Activated naive CD8-positive, alpha-beta T cell (primary cell): ENCODE results near the gene DRAM2.

ENCODE experiments used
- H3K27ac Mint-ChIP-seq: one replicate; pipeline ENCODE4 v1.8.0; 2021; ENCODE audit warnings: mixed read lengths
- H3K27me3 Mint-ChIP-seq: one replicate; pipeline ENCODE4 v1.8.0; 2021; ENCODE audit warnings: mixed read lengths
- H3K36me3 Mint-ChIP-seq: one replicate; pipeline ENCODE4 v1.8.0; 2021; ENCODE audit warnings: mixed read lengths
- H3K4me1 Mint-ChIP-seq: one replicate; pipeline ENCODE4 v1.8.0; 2021; ENCODE audit warnings: low read depth, mixed read lengths
- H3K4me3 Mint-ChIP-seq: one replicate; pipeline ENCODE4 v1.8.0; 2021; ENCODE audit warnings: mild to moderate bottlenecking, mixed read lengths
- H3K9me3 Mint-ChIP-seq: one replicate; pipeline ENCODE4 v1.8.0; 2021; ENCODE audit warnings: low read depth, mixed read lengths

DRAM2 gene

GRCh38 chr1:111139956-111140679 is at the start of gene DRAM2, which contains the start of gene CEPT1:
Gene DRAM2 (minus strand): TSS chr1:111140093. CDS start chr1:111131554, 8,539 bp downstream.
Gene CEPT1 (plus strand): TSS chr1:111140223. CDS start chr1:111147715, 7,492 bp downstream.
- peaks cover 53% of the 10 kb centered on the region for H3K4me1 Mint-ChIP-seq
- H3K36me3 Mint-ChIP-seq = peaks cover 8% of the 10 kb centered on the region
- peak within 1 kb of the TSS; percentile 100 for H3K4me3 Mint-ChIP-seq
- no peaks in the 10 kb centered on the region for H3K27me3 Mint-ChIP-seq
- peak within 1 kb of the TSS; percentile 100 for H3K27ac Mint-ChIP-seq
- no peaks in the 10 kb centered on the region for H3K9me3 Mint-ChIP-seq

- H3K36me3 Mint-ChIP-seq = peaks cover 34% of the 10 kb centered on the region
- no peak overlapping the region for H3K4me3 Mint-ChIP-seq
- H3K9me3 Mint-ChIP-seq = no peaks in the 10 kb centered on the region
- H3K27ac Mint-ChIP-seq = peak overlapping the region; percentile 90
- H3K27me3 Mint-ChIP-seq = no peaks in the 10 kb centered on the region
- H3K4me1 Mint-ChIP-seq = peaks cover 88% of the 10 kb centered on the region
These were observed 44.8 kb upstream of the DRAM2 start for GRCh38 chr1:111184663-111185062.

- Mint-ChIP-seq H3K27ac (peak overlapping the region; percentile 90), H3K4me3 (no peak overlapping the region), H3K4me1 (peaks cover 85% of the 10 kb centered on the region), H3K27me3 (no peaks in the 10 kb centered on the region), H3K36me3 (peaks cover 33% of the 10 kb centered on the region), H3K9me3 (no peaks in the 10 kb centered on the region)
These were observed 43.6 kb upstream of the DRAM2 start for GRCh38 chr1:111183308-111184069.

GRCh38 chr1:111182052-111182451 is 42.2 kb upstream of the DRAM2 start:
- Mint-ChIP-seq H3K27ac (peak overlapping the region; percentile 51), H3K27me3 (no peaks in the 10 kb centered on the region), H3K4me3 (no peak overlapping the region), H3K9me3 (no peaks in the 10 kb centered on the region), H3K36me3 (peaks cover 27% of the 10 kb centered on the region), H3K4me1 (peaks cover 77% of the 10 kb centered on the region)

- Mint-ChIP-seq H3K27ac (peak overlapping the region; percentile 67), H3K36me3 (peaks cover 17% of the 10 kb centered on the region), H3K9me3 (no peaks in the 10 kb centered on the region), H3K27me3 (no peaks in the 10 kb centered on the region), H3K4me1 (peaks cover 64% of the 10 kb centered on the region), H3K4me3 (no peak overlapping the region)
These were observed 40.2 kb upstream of the DRAM2 start for GRCh38 chr1:111179968-111180533.

GRCh38 chr1:111176678-111177077 is 36.8 kb upstream of the DRAM2 start:
- no peaks in the 10 kb centered on the region for H3K27me3 Mint-ChIP-seq
- peaks cover 24% of the 10 kb centered on the region for H3K36me3 Mint-ChIP-seq
- no peak overlapping the region for H3K4me3 Mint-ChIP-seq
- H3K4me1 Mint-ChIP-seq = peaks cover 58% of the 10 kb centered on the region
- no peaks in the 10 kb centered on the region for H3K9me3 Mint-ChIP-seq
- no peak overlapping the region for H3K27ac Mint-ChIP-seq

- Mint-ChIP-seq H3K27me3 (no peaks in the 10 kb centered on the region), H3K4me3 (no peak overlapping the region), H3K36me3 (peaks cover 24% of the 10 kb centered on the region), H3K27ac (no peak overlapping the region), H3K4me1 (peaks cover 49% of the 10 kb centered on the region), H3K9me3 (no peaks in the 10 kb centered on the region)
These were observed 35.5 kb upstream of the DRAM2 start for GRCh38 chr1:111175349-111175748.

GRCh38 chr1:111174070-111174469 is 34.2 kb upstream of the DRAM2 start:
- Mint-ChIP-seq H3K4me3 (no peak overlapping the region), H3K27ac (peak overlapping the region; percentile 76), H3K4me1 (peaks cover 37% of the 10 kb centered on the region), H3K36me3 (peaks cover 14% of the 10 kb centered on the region), H3K27me3 (no peaks in the 10 kb centered on the region), H3K9me3 (no peaks in the 10 kb centered on the region)

- Mint-ChIP-seq H3K36me3 (peaks cover 17% of the 10 kb centered on the region), H3K9me3 (no peaks in the 10 kb centered on the region), H3K27ac (peak overlapping the region; percentile 48), H3K4me3 (no peak overlapping the region), H3K27me3 (no peaks in the 10 kb centered on the region), H3K4me1 (peaks cover 30% of the 10 kb centered on the region)
These were observed 32.6 kb upstream of the DRAM2 start for GRCh38 chr1:111172463-111172862.

GRCh38 chr1:111164151-111164550 is 24.3 kb upstream of the DRAM2 start:
- H3K27me3 Mint-ChIP-seq = no peaks in the 10 kb centered on the region
- H3K27ac Mint-ChIP-seq = no peak overlapping the region
- peaks cover 11% of the 10 kb centered on the region for H3K36me3 Mint-ChIP-seq
- no peaks in the 10 kb centered on the region for H3K9me3 Mint-ChIP-seq
- H3K4me3 Mint-ChIP-seq = no peak overlapping the region
- H3K4me1 Mint-ChIP-seq = peaks cover 13% of the 10 kb centered on the region

- no peak overlapping the region for H3K27ac Mint-ChIP-seq
- H3K4me1 Mint-ChIP-seq = peaks cover 14% of the 10 kb centered on the region
- no peaks in the 10 kb centered on the region for H3K9me3 Mint-ChIP-seq
- H3K27me3 Mint-ChIP-seq = no peaks in the 10 kb centered on the region
- H3K4me3 Mint-ChIP-seq = no peak overlapping the region
- H3K36me3 Mint-ChIP-seq = peaks cover 12% of the 10 kb centered on the region
These were observed 23.5 kb upstream of the DRAM2 start for GRCh38 chr1:111163363-111163762.

- Mint-ChIP-seq H3K27me3 (no peaks in the 10 kb centered on the region), H3K4me3 (no peak overlapping the region), H3K36me3 (peaks cover 7% of the 10 kb centered on the region), H3K4me1 (peaks cover 14% of the 10 kb centered on the region), H3K9me3 (no peaks in the 10 kb centered on the region), H3K27ac (no peak overlapping the region)
These were observed 22.6 kb upstream of the DRAM2 start for GRCh38 chr1:111162488-111162880.

GRCh38 chr1:111161843-111162487 is 22.1 kb upstream of the DRAM2 start:
- Mint-ChIP-seq H3K36me3 (peaks cover 7% of the 10 kb centered on the region), H3K4me1 (peaks cover 14% of the 10 kb centered on the region), H3K4me3 (no peak overlapping the region), H3K27ac (no peak overlapping the region), H3K27me3 (no peaks in the 10 kb centered on the region), H3K9me3 (no peaks in the 10 kb centered on the region)

- Mint-ChIP-seq H3K9me3 (no peaks in the 10 kb centered on the region), H3K4me1 (peaks cover 41% of the 10 kb centered on the region), H3K4me3 (no peak overlapping the region), H3K36me3 (peaks cover 31% of the 10 kb centered on the region), H3K27ac (no peak overlapping the region), H3K27me3 (no peaks in the 10 kb centered on the region)
These were observed 17.5 kb upstream of the DRAM2 start for GRCh38 chr1:111157431-111157830.
